Ramos (cell line): Measurements from ENCODE around the gene CCDC136.

Experiments used
- in situ Hi-C: fragments of 300-500 bp; cut with MboI; formaldehyde crosslinking; loops from one replicate; pipeline ENCODE4 v1.14.3; 2022; ENCODE audit warnings: low sequenced_read_pairs; ENCODE audit not compliant: unreplicated experiment

Gene CCDC136

GRCh38 chr7:128858380-128859231, 66.8 kb downstream of the CCDC136 start:
- in situ Hi-C loops = no loop called here

- in situ Hi-C loops = no loop called here
Measured at GRCh38 chr7:128859232-128860157, 67.7 kb downstream of the CCDC136 start.

- in situ Hi-C loops = no loop called here
Measured at GRCh38 chr7:128860158-128861073, 68.6 kb downstream of the CCDC136 start.

- in situ Hi-C loops = no loop called here
Measured at GRCh38 chr7:128861957-128862570, 70.3 kb downstream of the CCDC136 start.

GRCh38 chr7:128862571-128863432, 71.0 kb downstream of the CCDC136 start, which contains the start of gene ATP6V1F:
Gene ATP6V1F (plus strand): TSS chr7:128862856. CDS start chr7:128862905, 49 bp downstream.
- in situ Hi-C loops = no loop called here

- in situ Hi-C loops = no loop called here
Measured at GRCh38 chr7:128863433-128863989, 71.7 kb downstream of the CCDC136 start.

GRCh38 chr7:128865303-128865702, 73.5 kb downstream of the CCDC136 start:
- in situ Hi-C loops = no loop called here

GRCh38 chr7:128865996-128866877, 74.5 kb downstream of the CCDC136 start:
- in situ Hi-C loops = no loop called here

GRCh38 chr7:128867241-128867640, 75.5 kb downstream of the CCDC136 start:
- in situ Hi-C loops = no loop called here

GRCh38 chr7:128867842-128868623, 76.3 kb downstream of the CCDC136 start:
- in situ Hi-C loops = no loop called here

- in situ Hi-C loops = no loop called here
Measured at GRCh38 chr7:128868624-128869137, 76.9 kb downstream of the CCDC136 start.

- in situ Hi-C loops = no loop called here
Measured at GRCh38 chr7:128869138-128869943, 77.6 kb downstream of the CCDC136 start.

GRCh38 chr7:128869944-128870285, 78.1 kb downstream of the CCDC136 start:
- in situ Hi-C loops = loop anchor here (10.0 kb wide), 1 partner anchor 395 kb away; the partner anchor contains the start of gene METTL2B

GRCh38 chr7:128871050-128871449, 79.3 kb downstream of the CCDC136 start:
- in situ Hi-C loops = loop anchor here (10.0 kb wide), 1 partner anchor 396 kb away; the partner anchor contains the start of gene METTL2B
